Measurements from ENCODE around the gene ZKSCAN3.
"Not testable (repeated sequence)": the region's sequence is repeated elsewhere in the genome, so short reads cannot be mapped to it uniquely, and the experiment has no call there.

Gene ZKSCAN3

GRCh38 chr6:28349892-28350737, at the start of gene ZKSCAN3:
Gene ZKSCAN3 (plus strand): TSS chr6:28349947. CDS start chr6:28359587, 9,640 bp downstream.
- H3K27ac ChIP-seq: peak within 1 kb of the TSS; percentile 67
- no peak for TF ChIP-seq CTCF (IDR thresholded peaks at IDR 0.05)

- TF ChIP-seq CTCF (IDR thresholded peaks at IDR 0.05): no peak
- TF ChIP-seq ZFX (IDR thresholded peaks at IDR 0.05; ENCODE audit: borderline replicate concordance): no peak
- H3K27ac ChIP-seq: no peak overlapping the region
Measured at GRCh38 chr6:28303570-28303969, 46.2 kb upstream of the ZKSCAN3 start.

GRCh38 chr6:28306363-28306762, 43.4 kb upstream of the ZKSCAN3 start:
- H3K27ac ChIP-seq: not testable (repeated sequence)

GRCh38 chr6:28311139-28311823, 38.5 kb upstream of the ZKSCAN3 start:
- H3K27ac ChIP-seq: no peak overlapping the region
- TF ChIP-seq CTCF (IDR thresholded peaks at IDR 0.05) (no peak), ZFX (IDR thresholded peaks at IDR 0.05; ENCODE audit: borderline replicate concordance) (no peak)

- H3K27ac ChIP-seq: no peak overlapping the region
- no peak for TF ChIP-seq ZFX (IDR thresholded peaks at IDR 0.05; ENCODE audit: borderline replicate concordance)
- TF ChIP-seq CTCF (IDR thresholded peaks at IDR 0.05): no peak
Measured at GRCh38 chr6:28312939-28313338, 36.8 kb upstream of the ZKSCAN3 start.

GRCh38 chr6:28315628-28316027, 34.1 kb upstream of the ZKSCAN3 start:
- H3K27ac ChIP-seq: no peak overlapping the region
- no peak for TF ChIP-seq CTCF (IDR thresholded peaks at IDR 0.05)
- TF ChIP-seq ZFX (IDR thresholded peaks at IDR 0.05; ENCODE audit: borderline replicate concordance): no peak

- not testable (repeated sequence) for H3K27ac ChIP-seq
Measured at GRCh38 chr6:28317866-28318265, 31.9 kb upstream of the ZKSCAN3 start.

GRCh38 chr6:28322661-28323060, 27.1 kb upstream of the ZKSCAN3 start:
- H3K27ac ChIP-seq: peak overlapping the region; percentile 73
- no peak for TF ChIP-seq CTCF (IDR thresholded peaks at IDR 0.05)
- no peak for TF ChIP-seq ZFX (IDR thresholded peaks at IDR 0.05; ENCODE audit: borderline replicate concordance)

Measured in 22Rv1 (cell line).